Measurements from ENCODE around the gene DMBX1.

DMBX1 gene

GRCh38 chr1:46453449-46453848 is 36.2 kb upstream of the DMBX1 start:
- H4K20me1 ChIP-seq (ENCODE audit: insufficient read depth, low read length): no peaks in the 10 kb centered on the region
- no peaks in the 10 kb centered on the region for H3K4me1 ChIP-seq (ENCODE audit: insufficient read depth, low read length, severe bottlenecking)
- no peak overlapping the region for H3K27ac ChIP-seq (ENCODE audit: low read depth, low read length, poor library complexity, severe bottlenecking)
- H3K79me2 ChIP-seq (ENCODE audit: insufficient read depth, low read length): no peaks in the 10 kb centered on the region
- no peaks in the 10 kb centered on the region for H3K9me3 ChIP-seq (ENCODE audit: low read length)
- TF ChIP-seq EZH2 (IDR thresholded peaks at IDR 0.05; ENCODE audit: borderline replicate concordance, low read length): no peak
- TF ChIP-seq, protein P1, sequence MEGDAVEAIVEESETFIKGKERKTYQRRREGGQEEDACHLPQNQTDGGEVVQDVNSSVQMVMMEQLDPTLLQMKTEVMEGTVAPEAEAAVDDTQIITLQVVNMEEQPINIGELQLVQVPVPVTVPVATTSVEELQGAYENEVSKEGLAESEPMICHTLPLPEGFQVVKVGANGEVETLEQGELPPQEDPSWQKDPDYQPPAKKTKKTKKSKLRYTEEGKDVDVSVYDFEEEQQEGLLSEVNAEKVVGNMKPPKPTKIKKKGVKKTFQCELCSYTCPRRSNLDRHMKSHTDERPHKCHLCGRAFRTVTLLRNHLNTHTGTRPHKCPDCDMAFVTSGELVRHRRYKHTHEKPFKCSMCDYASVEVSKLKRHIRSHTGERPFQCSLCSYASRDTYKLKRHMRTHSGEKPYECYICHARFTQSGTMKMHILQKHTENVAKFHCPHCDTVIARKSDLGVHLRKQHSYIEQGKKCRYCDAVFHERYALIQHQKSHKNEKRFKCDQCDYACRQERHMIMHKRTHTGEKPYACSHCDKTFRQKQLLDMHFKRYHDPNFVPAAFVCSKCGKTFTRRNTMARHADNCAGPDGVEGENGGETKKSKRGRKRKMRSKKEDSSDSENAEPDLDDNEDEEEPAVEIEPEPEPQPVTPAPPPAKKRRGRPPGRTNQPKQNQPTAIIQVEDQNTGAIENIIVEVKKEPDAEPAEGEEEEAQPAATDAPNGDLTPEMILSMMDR (IDR thresholded peaks at IDR 0.05; ENCODE audit: low read length): no peak
- H3K27me3 ChIP-seq (ENCODE audit: insufficient read depth, low read length): peaks cover 8% of the 10 kb centered on the region; the same call in 1 of the 2 replicates
- H3K4me2 ChIP-seq (ENCODE audit: low read length): no peak overlapping the region
- H3K4me3 ChIP-seq (ENCODE audit: low read depth, low read length, poor library complexity, severe bottlenecking): no peak overlapping the region
- H3K9me2 ChIP-seq (ENCODE audit: low read depth, low read length): no peaks in the 10 kb centered on the region
- H3K36me3 ChIP-seq (ENCODE audit: insufficient read depth, low read length): no peaks in the 10 kb centered on the region
- H3K9ac ChIP-seq (ENCODE audit: low read length): no peak overlapping the region
- H3F3A ChIP-seq (ENCODE audit: insufficient read depth, low read length): no peaks in the 10 kb centered on the region
- no peak overlapping the region for H2AFZ ChIP-seq (ENCODE audit: low read length)

- H3K27ac ChIP-seq (ENCODE audit: low read depth, low read length, poor library complexity, severe bottlenecking): no peak overlapping the region
- H3K9me2 ChIP-seq (ENCODE audit: low read depth, low read length): no peaks in the 10 kb centered on the region
- no peaks in the 10 kb centered on the region for H4K20me1 ChIP-seq (ENCODE audit: insufficient read depth, low read length)
- TF ChIP-seq, protein P1 (IDR thresholded peaks at IDR 0.05; ENCODE audit: low read length): no peak
- no peaks in the 10 kb centered on the region for H3F3A ChIP-seq (ENCODE audit: insufficient read depth, low read length)
- no peaks in the 10 kb centered on the region for H3K4me1 ChIP-seq (ENCODE audit: insufficient read depth, low read length, severe bottlenecking)
- H3K27me3 ChIP-seq (ENCODE audit: insufficient read depth, low read length): peaks cover 18% of the 10 kb centered on the region; the same call in 1 of the 2 replicates
- no peaks in the 10 kb centered on the region for H3K79me2 ChIP-seq (ENCODE audit: insufficient read depth, low read length)
- no peaks in the 10 kb centered on the region for H3K9me3 ChIP-seq (ENCODE audit: low read length)
- no peak overlapping the region for H2AFZ ChIP-seq (ENCODE audit: low read length)
- H3K9ac ChIP-seq (ENCODE audit: low read length): no peak overlapping the region
- no peak overlapping the region for H3K4me2 ChIP-seq (ENCODE audit: low read length)
- no peaks in the 10 kb centered on the region for H3K36me3 ChIP-seq (ENCODE audit: insufficient read depth, low read length)
- H3K4me3 ChIP-seq (ENCODE audit: low read depth, low read length, poor library complexity, severe bottlenecking): no peak overlapping the region
Observed at GRCh38 chr1:46455951-46456350, 33.7 kb upstream of the DMBX1 start.

DNA sequence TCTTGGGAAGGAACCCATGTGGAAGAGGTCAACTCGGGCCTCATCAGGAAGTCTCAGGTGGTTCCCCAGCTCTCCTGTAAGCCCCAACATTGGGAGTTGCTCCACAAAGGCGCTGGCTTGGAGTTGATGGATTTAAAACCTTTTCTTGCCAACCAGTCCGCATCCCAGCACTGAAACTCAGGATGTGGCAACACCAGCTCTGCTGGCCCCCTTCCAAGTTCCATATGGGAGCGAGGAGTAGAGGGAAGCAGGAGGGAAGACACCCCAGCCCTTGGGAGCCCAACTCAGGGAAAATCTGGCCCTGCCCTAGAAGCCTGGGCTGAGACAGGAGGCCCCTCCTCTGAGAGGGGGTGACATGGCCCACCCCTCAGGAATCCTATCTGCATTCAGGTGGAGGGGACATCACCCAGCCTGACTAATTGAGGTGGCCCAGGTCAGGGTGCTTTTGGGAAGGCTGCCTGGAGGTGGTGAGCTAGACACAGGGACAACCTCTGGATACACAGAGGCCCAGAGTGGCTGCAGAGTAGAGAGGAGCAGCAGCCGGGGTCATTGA is 33.1 kb upstream of the DMBX1 start:
- H3K9ac ChIP-seq (ENCODE audit: low read length): no peak overlapping the region
- H3K36me3 ChIP-seq (ENCODE audit: insufficient read depth, low read length): no peaks in the 10 kb centered on the region
- H2AFZ ChIP-seq (ENCODE audit: low read length): no peak overlapping the region
- H3K9me3 ChIP-seq (ENCODE audit: low read length): no peaks in the 10 kb centered on the region
- TF ChIP-seq EZH2 (IDR thresholded peaks at IDR 0.05; ENCODE audit: borderline replicate concordance, low read length): no peak
- TF ChIP-seq, protein P1 (IDR thresholded peaks at IDR 0.05; ENCODE audit: low read length): no peak
- no peak overlapping the region for H3K27ac ChIP-seq (ENCODE audit: low read depth, low read length, poor library complexity, severe bottlenecking)
- no peaks in the 10 kb centered on the region for H3K4me1 ChIP-seq (ENCODE audit: insufficient read depth, low read length, severe bottlenecking)
- H3K4me2 ChIP-seq (ENCODE audit: low read length): no peak overlapping the region
- H3K79me2 ChIP-seq (ENCODE audit: insufficient read depth, low read length): no peaks in the 10 kb centered on the region
- H3F3A ChIP-seq (ENCODE audit: insufficient read depth, low read length): no peaks in the 10 kb centered on the region
- peaks cover 18% of the 10 kb centered on the region; the same call in 1 of the 2 replicates for H3K27me3 ChIP-seq (ENCODE audit: insufficient read depth, low read length)
- no peak overlapping the region for H3K4me3 ChIP-seq (ENCODE audit: low read depth, low read length, poor library complexity, severe bottlenecking)
- no peaks in the 10 kb centered on the region for H4K20me1 ChIP-seq (ENCODE audit: insufficient read depth, low read length)
- no peaks in the 10 kb centered on the region for H3K9me2 ChIP-seq (ENCODE audit: low read depth, low read length)
